ENCODE data around the gene VRK3.

VRK3 gene

GRCh38 chr19:49927526-49928264 is 97.5 kb downstream of the VRK3 start:
- DNase-seq: no peak

DNA sequence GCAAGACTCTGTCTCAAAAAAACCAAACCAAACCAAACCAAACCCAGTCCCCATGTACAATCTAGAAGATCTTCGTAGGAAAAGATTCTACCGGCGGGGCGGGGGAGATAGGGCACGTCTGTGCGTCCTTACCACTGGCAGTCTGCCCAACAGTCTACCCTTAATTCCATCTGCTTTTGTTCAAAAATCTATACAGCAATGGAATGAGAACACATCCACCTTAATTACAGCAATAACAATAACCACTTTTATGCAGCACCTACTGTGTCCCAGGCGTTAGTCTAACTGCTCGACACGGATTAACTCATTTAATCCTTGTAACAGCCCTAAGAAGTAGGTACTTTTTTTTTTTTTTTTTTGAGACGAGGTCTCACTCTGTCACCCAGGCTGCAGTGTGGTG is 98.7 kb downstream of the VRK3 start:
- no peak for DNase-seq
